Left kidney (tissue), 2 donors: ENCODE data around the gene TNRC6B. TPM values are rescaled to one million over a fixed set of nuclear protein-coding genes. Genes with fewer than 3 reads are reported as not detected.
"Not testable (repeated sequence)": the region's sequence is repeated elsewhere in the genome, so short reads cannot be mapped to it uniquely, and the experiment has no call there.

ENCODE experiments used
- DNase-seq: peaks from one replicate; pipeline ENCODE4 v3.0.0-alpha.2; 2013
- polyA plus RNA-seq: library from polyadenylated mRNA; unstranded; fragments of 120-200 nt; gene quantifications from one replicate; pipeline ENCODE4 v1.2.1, GENCODE V29; 2013; ENCODE audit not compliant: insufficient read length

Gene TNRC6B
- polyA plus RNA-seq, 1 donor = 19.3 TPM

GRCh38 chr22:40352763-40353162, 175.0 kb downstream of the TNRC6B start:
- no peak for DNase-seq

GRCh38 chr22:40361100-40361499, 183.4 kb downstream of the TNRC6B start:
- DNase-seq = no peak

GRCh38 chr22:40363059-40363458, 185.3 kb downstream of the TNRC6B start:
- no peak for DNase-seq

- DNase-seq = no peak
Measured at GRCh38 chr22:40364431-40364830, 186.7 kb downstream of the TNRC6B start.

GRCh38 chr22:40366068-40366467, 188.3 kb downstream of the TNRC6B start:
- no peak for DNase-seq

- DNase-seq = no peak
Measured at GRCh38 chr22:40367342-40367741, 189.6 kb downstream of the TNRC6B start.

GRCh38 chr22:40368016-40368415, 190.3 kb downstream of the TNRC6B start:
- DNase-seq = no peak

GRCh38 chr22:40368836-40369235, 191.1 kb downstream of the TNRC6B start:
- no peak for DNase-seq

GRCh38 chr22:40374567-40374966, 196.8 kb downstream of the TNRC6B start:
- no peak for DNase-seq

GRCh38 chr22:40376149-40376548, 198.4 kb downstream of the TNRC6B start:
- no peak for DNase-seq

GRCh38 chr22:40377931-40378330, 200.2 kb downstream of the TNRC6B start:
- no peak for DNase-seq

- DNase-seq = not testable (repeated sequence)
Measured at GRCh38 chr22:40378448-40378847, 200.7 kb downstream of the TNRC6B start.

GRCh38 chr22:40381461-40381860, 203.7 kb downstream of the TNRC6B start:
- DNase-seq = no peak

GRCh38 chr22:40383905-40384304, 206.2 kb downstream of the TNRC6B start:
- no peak for DNase-seq

GRCh38 chr22:40385036-40385782, 207.5 kb downstream of the TNRC6B start:
- no peak for DNase-seq

Other genes starting within 250 kb of the TNRC6B start
- gene TMA7B, start 217.5 kb upstream of the TNRC6B start, polyA plus RNA-seq = 0.10 TPM
- 2.5 TPM for gene FAM83F, start 183.0 kb upstream of the TNRC6B start, polyA plus RNA-seq
- 119 TPM for gene ADSL, start 168.6 kb downstream of the TNRC6B start, polyA plus RNA-seq
- gene SGSM3, start 192.7 kb downstream of the TNRC6B start, polyA plus RNA-seq = 58.1 TPM